Raji (cell line): ENCODE measurements around the gene PKIG.

ENCODE experiments used
- POLR2A ChIP-seq: IDR thresholded peaks from 2 replicates; pipeline ENCODE4 v1.6.1; 2011; ENCODE audit warnings: low read depth, low read length, control low read depth; ENCODE audit not compliant: insufficient read depth

PKIG gene

GRCh38 chr20:44560229-44560628 lies 22.1 kb upstream of the PKIG start:
- TF ChIP-seq POLR2A: no peak

- no peak for TF ChIP-seq POLR2A
These were observed 20.5 kb upstream of the PKIG start for GRCh38 chr20:44561876-44562275.

- no peak for TF ChIP-seq POLR2A
These were observed 16.4 kb upstream of the PKIG start for GRCh38 chr20:44566018-44566417.

GRCh38 chr20:44566811-44567210 lies 15.6 kb upstream of the PKIG start:
- no peak for TF ChIP-seq POLR2A

- no peak for TF ChIP-seq POLR2A
These were observed 12.0 kb upstream of the PKIG start for GRCh38 chr20:44570367-44570766.

GRCh38 chr20:44571362-44571988 lies 10.9 kb upstream of the PKIG start:
- TF ChIP-seq POLR2A: no peak

- TF ChIP-seq POLR2A: peak; percentile 49; the same call in 1 of the 2 replicates
These were observed 9.6 kb upstream of the PKIG start for GRCh38 chr20:44572551-44573500.

GRCh38 chr20:44573501-44573869 lies 8.9 kb upstream of the PKIG start:
- no peak for TF ChIP-seq POLR2A

- no peak for TF ChIP-seq POLR2A
These were observed 8.0 kb upstream of the PKIG start for GRCh38 chr20:44574372-44574771.

GRCh38 chr20:44576297-44576696 lies 6.1 kb upstream of the PKIG start:
- TF ChIP-seq POLR2A: 0 out of 2 replicates have a peak, but pooled peaks have one; percentile 38

GRCh38 chr20:44579313-44580081 lies 2.9 kb upstream of the PKIG start:
- TF ChIP-seq POLR2A: peak; percentile 52; the same call in 1 of the 2 replicates

- peak; percentile 13; the same call in 1 of the 2 replicates for TF ChIP-seq POLR2A
These were observed 1.7 kb upstream of the PKIG start for GRCh38 chr20:44580581-44581268.

- TF ChIP-seq POLR2A: no peak
These were observed 864 bp upstream of the PKIG start for GRCh38 chr20:44581515-44581914.

GRCh38 chr20:44583157-44583556 lies 778 bp downstream of the PKIG start:
- TF ChIP-seq POLR2A: 0 out of 2 replicates have a peak, but pooled peaks have one; percentile 7

- no peak for TF ChIP-seq POLR2A
These were observed 1.8 kb downstream of the PKIG start for GRCh38 chr20:44584162-44584561.
